Glutamatergic neuron (in vitro differentiated cells): ENCODE measurements around the gene SSBP3. TPM values are rescaled to one million over a fixed set of nuclear protein-coding genes. Genes with fewer than 3 reads are reported as not detected.
"Not testable (repeated sequence)": the region's sequence is repeated elsewhere in the genome, so short reads cannot be mapped to it uniquely, and the experiment has no call there.

Source experiments
- DNase-seq: peaks from one replicate; pipeline ENCODE4 v3.0.0; 2022
- H3K27ac Mint-ChIP-seq: one replicate; pipeline ENCODE4 v1.8.0; 2020; ENCODE audit warnings: mild to moderate bottlenecking, mixed read lengths, inconsistent platforms; ENCODE audit not compliant: unreplicated experiment
- H3K27me3 Mint-ChIP-seq: one replicate; pipeline ENCODE4 v1.8.0; 2020; ENCODE audit warnings: mild to moderate bottlenecking, moderate library complexity, mixed read lengths, inconsistent platforms; ENCODE audit not compliant: unreplicated experiment
- H3K36me3 Mint-ChIP-seq: one replicate; pipeline ENCODE4 v1.8.0; 2020; ENCODE audit warnings: mild to moderate bottlenecking, mixed read lengths, inconsistent platforms; ENCODE audit not compliant: unreplicated experiment
- H3K4me1 Mint-ChIP-seq: one replicate; pipeline ENCODE4 v1.8.0; 2020; ENCODE audit warnings: mild to moderate bottlenecking, low read depth, mixed read lengths, inconsistent platforms; ENCODE audit not compliant: unreplicated experiment
- H3K4me3 Mint-ChIP-seq: one replicate; pipeline ENCODE4 v1.8.0; 2020; ENCODE audit warnings: mild to moderate bottlenecking, mixed read lengths, inconsistent platforms; ENCODE audit not compliant: unreplicated experiment
- H3K9me3 Mint-ChIP-seq: one replicate; pipeline ENCODE4 v1.8.0; 2020; ENCODE audit warnings: mild to moderate bottlenecking, moderate library complexity, mixed read lengths, inconsistent platforms; ENCODE audit not compliant: unreplicated experiment
- CTCF ChIP-seq: fragments of 200-600 bp; sonication (generic); IDR thresholded peaks from one replicate; pipeline ENCODE4 v1.5.0; 2021; ENCODE audit not compliant: partially characterized antibody, unreplicated experiment
- total RNA-seq: library from RNA; stranded (reverse); fragmentation: NEBNext Ultra II Directional; extraction: Animal tissue kit (Norgen Biotek cat#: 25700); gene quantifications from one replicate; pipeline ENCODE4 v1.2.1, GENCODE V29; 2021; ENCODE audit not compliant: unreplicated experiment

SSBP3 gene
- total RNA-seq, 1 donor from 2014 or later = 608 TPM

- Mint-ChIP-seq H3K4me1 (peaks cover 30% of the 10 kb centered on the region), H3K27ac (peak overlapping the region; percentile 13), H3K36me3 (peaks cover 8% of the 10 kb centered on the region), H3K4me3 (no peak overlapping the region), H3K27me3 (peaks cover 33% of the 10 kb centered on the region), H3K9me3 (peaks cover 33% of the 10 kb centered on the region)
- TF ChIP-seq CTCF = no peak
- DNase-seq = no peak
Observed at GRCh38 chr1:54218883-54219687, 187.1 kb downstream of the SSBP3 start.

GRCh38 chr1:54215523-54215922 lies 190.7 kb downstream of the SSBP3 start:
- Mint-ChIP-seq H3K27me3 (peaks cover 18% of the 10 kb centered on the region), H3K4me1 (peaks cover 13% of the 10 kb centered on the region), H3K27ac (no peak overlapping the region), H3K9me3 (peaks cover 16% of the 10 kb centered on the region), H3K4me3 (no peak overlapping the region), H3K36me3 (peaks cover 8% of the 10 kb centered on the region)
- no peak for TF ChIP-seq CTCF
- no peak for DNase-seq

GRCh38 chr1:54212872-54213271 lies 193.3 kb downstream of the SSBP3 start:
- no peak overlapping the region for H3K27ac Mint-ChIP-seq
- no peaks in the 10 kb centered on the region for H3K4me1 Mint-ChIP-seq
- H3K9me3 Mint-ChIP-seq = peaks cover 8% of the 10 kb centered on the region
- TF ChIP-seq CTCF = no peak
- peaks cover 11% of the 10 kb centered on the region for H3K36me3 Mint-ChIP-seq
- H3K27me3 Mint-ChIP-seq = peaks cover 5% of the 10 kb centered on the region
- no peak for DNase-seq
- no peak overlapping the region for H3K4me3 Mint-ChIP-seq

- H3K27me3 Mint-ChIP-seq, H3K27ac Mint-ChIP-seq, H3K9me3 Mint-ChIP-seq, DNase-seq, H3K4me3 Mint-ChIP-seq, H3K36me3 Mint-ChIP-seq, H3K4me1 Mint-ChIP-seq: not testable (repeated sequence)
Observed at GRCh38 chr1:54207896-54208295, 198.3 kb downstream of the SSBP3 start.

GRCh38 chr1:54207287-54207686 lies 198.9 kb downstream of the SSBP3 start:
- no peak for TF ChIP-seq CTCF
- no peak for DNase-seq
- Mint-ChIP-seq H3K27ac (no peak overlapping the region), H3K27me3 (peaks cover 4% of the 10 kb centered on the region), H3K9me3 (no peaks in the 10 kb centered on the region), H3K4me3 (no peak overlapping the region), H3K4me1 (no peaks in the 10 kb centered on the region), H3K36me3 (peaks cover 9% of the 10 kb centered on the region)
